Urinary bladder (tissue), 2 donors: ENCODE data around the gene DTNB. TPM values are rescaled to one million over a fixed set of nuclear protein-coding genes. Genes with fewer than 3 reads are reported as not detected.
A peak's percentile ranks its signal among the peaks of the same experiment; 100 is the strongest.

Experiments used
- polyA plus RNA-seq: library from polyadenylated mRNA; stranded (reverse); fragments of 200-250 nt; gene quantifications from one replicate; pipeline ENCODE4 v1.2.3, GENCODE V29; 2013
- small RNA-seq: library from RNA; depleted of rRNA; stranded (forward); fragments of <200 nt; gene quantifications from one replicate; pipeline ENCODE3, GENCODE V24; 2014
- total RNA-seq: library from RNA; depleted of rRNA; stranded (reverse); fragments of >200 nt; gene quantifications from one replicate; pipeline ENCODE4 v1.2.3, GENCODE V29; 2014
- donor health status: healthy.

DTNB gene
- total and polyA plus RNA-seq, 2 donors, result 5.4 to 14.0 TPM

Small RNA genes lying within 50 kb of the gene (small RNA-seq; reads per million reads assigned to genes)
- gene MIR1301 (11.3 reads per million, percentile 94 among the genes with 10 or more reads in this experiment), gene RF00019 (not detected)

Other genes starting within 250 kb of the DTNB start
- gene ASXL2, start 204.9 kb upstream of the DTNB start, total RNA-seq, result 13.2 TPM
- gene ASXL2, start 204.9 kb upstream of the DTNB start, polyA plus RNA-seq, result 8.6 TPM